CD4-positive, alpha-beta T cell treated with Interferon gamma for 1 hour (primary cell): Measurements from ENCODE around the gene HSF4.

Experiments
- DNase-seq: peaks from one replicate; pipeline ENCODE4 v3.0.0-alpha.2; 2020

The HSF4 gene

GRCh38 chr16:67166598-67167168, 2.1 kb downstream of the HSF4 start:
- no peak for DNase-seq

- no peak for DNase-seq
Observed at GRCh38 chr16:67167588-67167987, 3.0 kb downstream of the HSF4 start.

- DNase-seq = no peak
Observed at GRCh38 chr16:67169011-67169451, 4.5 kb downstream of the HSF4 start.

GRCh38 chr16:67169642-67170167, 5.2 kb downstream of the HSF4 start:
- peak; percentile 32 for DNase-seq

- DNase-seq = peak; percentile 41
Observed at GRCh38 chr16:67170168-67170948, 5.8 kb downstream of the HSF4 start, which contains the start of gene NOL3. Gene NOL3, plus strand, starts transcription at chr16:67170538.

GRCh38 chr16:67170949-67171649, 6.6 kb downstream of the HSF4 start:
- no peak for DNase-seq

GRCh38 chr16:67173323-67173722, 8.8 kb downstream of the HSF4 start:
- no peak for DNase-seq

GRCh38 chr16:67173808-67174705, 9.5 kb downstream of the HSF4 start:
- peak; percentile 67 for DNase-seq

GRCh38 chr16:67174706-67175231, 10.2 kb downstream of the HSF4 start:
- no peak for DNase-seq

GRCh38 chr16:67176662-67177061, 12.1 kb downstream of the HSF4 start:
- no peak for DNase-seq

- peak; percentile 61 for DNase-seq
Observed at GRCh38 chr16:67177743-67178699, 13.5 kb downstream of the HSF4 start.

GRCh38 chr16:67179421-67180080, 15.0 kb downstream of the HSF4 start:
- DNase-seq = no peak

GRCh38 chr16:67180166-67180565, 15.6 kb downstream of the HSF4 start:
- DNase-seq = no peak

GRCh38 chr16:67181346-67181745, 16.8 kb downstream of the HSF4 start:
- DNase-seq = no peak

- DNase-seq = no peak
Observed at GRCh38 chr16:67182288-67182687, 17.7 kb downstream of the HSF4 start.

- no peak for DNase-seq
Observed at GRCh38 chr16:67183284-67183626, 18.7 kb downstream of the HSF4 start.

- peak; percentile 97 for DNase-seq
Observed at GRCh38 chr16:67183627-67184452, 19.3 kb downstream of the HSF4 start, which contains the start of gene MATCAP1. Gene MATCAP1, minus strand, starts transcription at chr16:67183963. Its CDS starts 3,353 bp downstream, at chr16:67180610.

- no peak for DNase-seq
Observed at GRCh38 chr16:67184453-67184994, 20.0 kb downstream of the HSF4 start.

GRCh38 chr16:67184995-67185650, 20.6 kb downstream of the HSF4 start:
- DNase-seq = peak; percentile 80
